ENCODE results near the gene MRPL33. TPM values are rescaled to one million over a fixed set of nuclear protein-coding genes. Genes with fewer than 3 reads are reported as not detected.

MRPL33 gene
- polyA plus RNA-seq, 6 donors from 2014 or later, result 165 to 215 (median 182) TPM

DNA sequence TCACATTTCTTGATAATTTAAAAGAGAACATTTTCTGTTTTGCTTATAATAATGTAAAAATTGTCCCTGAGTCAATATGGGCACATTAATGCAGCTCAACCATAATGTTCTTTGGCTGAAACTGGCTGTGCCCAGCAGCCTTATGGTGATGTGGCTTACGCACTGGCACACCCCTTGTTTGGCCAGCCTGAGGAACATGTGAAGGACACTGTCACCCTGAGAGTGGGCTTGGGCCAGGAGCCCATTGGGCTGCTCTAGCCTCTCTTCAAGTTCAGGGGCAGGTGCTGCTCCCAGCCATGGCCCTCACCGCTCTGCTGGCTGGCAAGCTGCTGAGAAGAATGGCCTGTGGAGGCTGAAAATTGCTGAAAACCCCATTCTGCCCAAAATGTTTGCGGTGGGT is 37.5 kb downstream of the MRPL33 start:
- no peak for ATAC-seq (ENCODE audit: low read depth in 2 of 2)

DNA sequence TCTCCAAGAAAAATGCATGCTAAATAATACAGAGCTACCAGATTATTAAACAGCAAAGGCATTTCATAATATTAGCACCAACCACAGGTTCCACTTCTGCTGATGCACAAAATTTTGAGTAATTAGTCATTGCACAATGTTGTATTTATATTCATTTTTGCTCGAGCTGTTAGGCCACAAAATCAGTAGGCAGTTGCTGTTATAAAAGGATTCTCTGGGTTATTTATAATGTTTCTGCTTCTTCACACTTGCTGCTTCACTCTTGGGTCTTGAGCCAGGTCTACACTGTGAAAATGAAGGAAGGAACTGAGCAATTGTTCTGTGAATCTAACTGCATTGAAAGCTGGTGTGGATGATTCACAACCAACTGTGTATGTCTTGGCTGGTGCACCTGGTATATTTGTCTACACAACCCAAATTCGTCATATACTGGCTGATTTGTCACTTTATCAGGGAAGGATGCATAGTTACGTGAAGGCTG is 38.3 kb downstream of the MRPL33 start:
- DNase-seq, result no peak
- ATAC-seq (ENCODE audit: low read depth in 2 of 2), result no peak
- no peak overlapping the region for H3K27ac Mint-ChIP-seq
- H3K9me3 Mint-ChIP-seq, result no peaks in the 10 kb centered on the region
- H3K36me3 Mint-ChIP-seq, result peaks cover 0 to 10% of the 10 kb centered on the region in 2 donors
- H3K4me3 Mint-ChIP-seq, result no peak overlapping the region
- no peaks in the 10 kb centered on the region for H3K27me3 Mint-ChIP-seq
- no peaks in the 10 kb centered on the region for H3K4me1 Mint-ChIP-seq

More for the DNA sequence above, 37.5 kb downstream of the MRPL33 start:
- H3K27ac Mint-ChIP-seq, result no peak overlapping the region
- DNase-seq, result no peak
- H3K27me3 Mint-ChIP-seq, result no peaks in the 10 kb centered on the region
- no peak overlapping the region for H3K4me3 Mint-ChIP-seq
- H3K36me3 Mint-ChIP-seq, result peaks cover 0 to 10% of the 10 kb centered on the region in 2 donors
- no peaks in the 10 kb centered on the region for H3K4me1 Mint-ChIP-seq
- no peaks in the 10 kb centered on the region for H3K9me3 Mint-ChIP-seq

DNA sequence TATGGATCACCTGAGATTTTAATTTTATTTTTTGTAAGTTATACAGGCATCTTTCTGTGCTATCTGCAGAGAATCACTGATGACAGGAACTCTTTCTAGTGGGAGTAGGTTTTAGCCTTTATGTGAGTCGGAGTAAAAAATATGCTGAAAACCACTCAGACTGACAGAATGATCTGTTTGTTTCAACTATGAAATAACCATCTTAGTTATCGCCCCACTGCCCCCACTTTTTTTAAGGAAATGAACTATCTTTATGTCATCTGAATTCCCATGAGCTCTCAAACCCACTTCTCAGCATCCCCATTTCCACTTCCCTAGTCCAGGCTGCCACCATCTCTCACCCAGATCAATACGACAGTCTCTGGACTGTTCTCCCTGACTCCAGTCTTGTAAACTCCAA is 38.9 kb downstream of the MRPL33 start:
- ATAC-seq (ENCODE audit: low read depth in 2 of 2) (no peak), DNase-seq (no peak)
- Mint-ChIP-seq H3K9me3 (no peaks in the 10 kb centered on the region), H3K4me1 (no peaks in the 10 kb centered on the region), H3K4me3 (no peak overlapping the region), H3K27ac (no peak overlapping the region), H3K36me3 (peaks cover 0 to 10% of the 10 kb centered on the region in 2 donors), H3K27me3 (no peaks in the 10 kb centered on the region)

DNA sequence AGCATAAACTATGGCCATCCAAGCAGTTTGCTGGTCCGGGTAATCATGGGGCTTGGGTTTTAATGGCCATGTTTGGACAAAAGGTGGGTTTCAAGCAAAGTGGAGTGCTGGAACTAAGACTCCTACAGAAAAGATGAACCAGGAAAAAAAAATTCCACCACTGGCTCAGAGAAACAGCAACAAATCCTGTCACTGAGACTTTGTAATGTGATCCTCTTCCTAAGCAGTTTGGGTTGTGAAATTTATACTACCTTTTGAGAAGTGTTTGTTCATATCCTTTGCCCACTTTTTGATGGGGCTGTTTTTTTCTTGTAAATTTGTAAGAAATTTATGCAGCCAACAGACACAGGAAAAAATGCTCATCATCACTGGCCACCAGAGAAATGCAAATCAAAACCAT is 40.2 kb downstream of the MRPL33 start:
- DNase-seq (no peak), ATAC-seq (ENCODE audit: low read depth in 2 of 2) (no peak)
- Mint-ChIP-seq H3K36me3 (peaks cover 0 to 8% of the 10 kb centered on the region in 2 donors), H3K4me3 (no peak overlapping the region), H3K9me3 (no peaks in the 10 kb centered on the region), H3K27ac (no peak overlapping the region), H3K4me1 (no peaks in the 10 kb centered on the region), H3K27me3 (no peaks in the 10 kb centered on the region)

DNA sequence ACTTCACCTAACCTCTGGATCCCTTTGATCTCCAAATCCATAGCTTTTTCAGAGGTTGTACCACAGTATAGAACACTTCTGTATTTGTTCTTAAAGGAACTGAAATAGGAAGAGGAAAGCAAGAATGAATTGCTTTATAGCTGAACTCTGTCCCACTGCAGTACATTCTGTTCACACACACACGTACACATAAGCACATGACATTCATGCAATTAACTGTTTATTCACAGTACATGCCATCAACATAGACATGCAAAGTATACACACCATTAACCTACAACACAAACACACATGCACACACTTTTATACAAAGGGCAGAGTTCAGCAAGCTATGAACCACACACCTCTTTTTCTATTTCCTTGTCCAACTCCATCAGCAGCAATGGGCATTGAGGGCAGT is 43.2 kb downstream of the MRPL33 start:
- Mint-ChIP-seq H3K4me1 (no peaks in the 10 kb centered on the region), H3K27me3 (no peaks in the 10 kb centered on the region), H3K36me3 (peaks cover 0 to 5% of the 10 kb centered on the region in 2 donors), H3K9me3 (no peaks in the 10 kb centered on the region), H3K4me3 (no peak overlapping the region), H3K27ac (peak overlapping the region in 1 of 6 donors; percentile 18)
- ATAC-seq (ENCODE audit: low read depth in 2 of 2) (no peak), DNase-seq (no peak)

DNA sequence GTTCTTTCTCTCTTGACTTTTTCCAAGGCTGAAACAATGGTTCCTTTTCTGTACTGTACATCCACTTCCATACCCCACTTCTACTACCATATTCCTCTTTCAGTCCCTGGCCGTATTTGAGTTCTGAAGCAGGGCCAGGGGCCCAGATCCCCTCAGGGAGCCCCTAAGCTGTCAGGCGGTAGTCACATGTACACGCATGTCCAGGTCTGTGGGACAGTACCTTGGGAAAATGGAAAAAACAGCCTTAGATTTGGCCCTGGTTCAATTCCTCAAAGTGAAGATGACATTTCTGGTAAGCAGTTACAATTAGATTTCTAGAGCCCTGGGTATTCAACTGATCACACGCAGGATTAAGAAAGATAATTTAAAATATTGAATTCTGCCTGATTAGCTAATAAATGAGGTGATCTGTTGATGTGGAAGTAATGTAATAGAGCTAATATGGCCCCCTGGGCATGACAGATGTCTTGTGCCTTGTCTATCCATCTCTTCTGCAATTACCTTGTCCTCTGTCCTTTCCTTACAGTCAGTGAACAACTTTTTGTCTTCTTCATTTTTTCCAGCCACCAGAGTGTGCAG is 44.4 kb downstream of the MRPL33 start:
- DNase-seq, result no peak
- no peak for ATAC-seq (ENCODE audit: low read depth in 2 of 2)
- Mint-ChIP-seq H3K9me3 (no peaks in the 10 kb centered on the region), H3K4me3 (no peak overlapping the region), H3K27ac (peak overlapping the region in 1 of 6 donors; percentile 13), H3K36me3 (peaks cover 0 to 5% of the 10 kb centered on the region in 2 donors), H3K27me3 (no peaks in the 10 kb centered on the region), H3K4me1 (no peaks in the 10 kb centered on the region)

DNA sequence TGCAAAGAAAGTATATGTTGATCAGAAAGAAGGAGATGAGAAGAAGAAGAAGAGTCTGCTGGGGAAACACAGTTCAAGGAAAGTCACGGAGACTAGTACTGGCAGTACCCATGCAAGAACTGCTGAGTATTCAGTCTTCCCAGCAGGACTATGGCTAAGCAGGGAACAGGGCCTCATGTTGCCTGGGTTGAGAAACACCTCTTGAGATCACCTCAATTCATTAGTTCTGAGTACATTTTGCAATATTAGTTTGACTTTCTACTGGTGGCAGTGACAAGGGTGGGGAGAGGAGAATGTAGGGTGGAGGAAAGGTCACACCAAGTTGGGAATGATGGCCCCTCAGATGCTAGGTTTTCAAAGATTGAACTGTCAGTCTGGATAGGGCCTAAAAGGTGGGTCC is 50.5 kb downstream of the MRPL33 start:
- peak overlapping the region in 1 of 6 donors; percentile 5 for H3K27ac Mint-ChIP-seq
- DNase-seq (no peak), ATAC-seq (ENCODE audit: low read depth in 2 of 2) (no peak)
- H3K27me3 Mint-ChIP-seq, result no peaks in the 10 kb centered on the region
- peaks cover 13 to 18% of the 10 kb centered on the region in 2 donors for H3K36me3 Mint-ChIP-seq
- H3K4me3 Mint-ChIP-seq, result no peak overlapping the region
- no peaks in the 10 kb centered on the region for H3K4me1 Mint-ChIP-seq
- peaks cover 5 to 18% (median 11%) of the 10 kb centered on the region in 7 donors for H3K9me3 Mint-ChIP-seq

DNA sequence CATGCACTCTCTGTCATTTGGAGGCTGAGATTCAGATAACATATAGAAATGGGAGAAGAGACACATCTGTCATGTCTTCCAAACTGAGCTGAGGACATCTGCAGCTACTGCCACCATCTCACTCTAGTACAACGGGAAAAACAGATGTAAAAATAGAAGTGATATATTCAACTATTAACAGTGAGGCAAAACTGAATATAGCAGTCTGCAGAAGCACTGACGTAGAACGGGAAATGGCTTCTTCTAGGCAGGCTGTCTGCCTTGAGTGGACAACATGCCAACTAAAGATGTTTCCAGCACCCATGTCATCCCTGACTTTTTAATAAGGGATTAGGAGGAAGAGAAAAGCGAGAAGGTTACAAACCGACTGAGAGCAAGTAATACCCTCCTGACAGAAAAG is 51.6 kb downstream of the MRPL33 start:
- no peak overlapping the region for H3K4me3 Mint-ChIP-seq
- no peak for ATAC-seq (ENCODE audit: low read depth in 2 of 2)

DNA sequence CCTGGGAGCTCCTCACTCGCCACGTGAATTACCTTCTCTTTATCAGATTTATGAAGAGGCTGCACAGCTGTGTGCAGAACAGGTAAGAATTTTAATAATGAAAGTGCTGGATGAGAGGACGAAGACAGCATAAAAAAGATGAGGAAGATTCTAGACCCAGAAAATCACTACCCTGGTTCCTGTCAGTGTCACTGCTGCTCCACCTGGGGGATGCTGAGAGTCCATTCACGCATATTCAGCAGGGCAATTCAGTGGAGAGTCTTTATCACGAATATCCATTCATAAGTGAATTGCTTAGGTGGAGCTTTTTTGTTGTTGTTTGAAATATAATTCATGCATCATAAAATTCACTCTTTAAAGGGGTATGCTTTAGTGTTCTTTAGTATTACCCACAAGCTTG is 52.0 kb downstream of the MRPL33 start:
- ATAC-seq (ENCODE audit: low read depth in 2 of 2), result no peak
- no peak overlapping the region for H3K27ac Mint-ChIP-seq
- H3K9me3 Mint-ChIP-seq, result peaks cover 5 to 18% (median 11%) of the 10 kb centered on the region in 7 donors
- H3K4me3 Mint-ChIP-seq, result no peak overlapping the region
- no peaks in the 10 kb centered on the region for H3K4me1 Mint-ChIP-seq
- H3K36me3 Mint-ChIP-seq, result peaks cover 13 to 18% of the 10 kb centered on the region in 2 donors
- no peaks in the 10 kb centered on the region for H3K27me3 Mint-ChIP-seq
- DNase-seq, result no peak

More for the DNA sequence above, 51.6 kb downstream of the MRPL33 start:
- Mint-ChIP-seq H3K4me1 (no peaks in the 10 kb centered on the region), H3K27ac (no peak overlapping the region), H3K27me3 (no peaks in the 10 kb centered on the region), H3K9me3 (peaks cover 5 to 18% (median 11%) of the 10 kb centered on the region in 7 donors), H3K36me3 (peaks cover 13 to 18% of the 10 kb centered on the region in 2 donors)
- no peak for DNase-seq

DNA sequence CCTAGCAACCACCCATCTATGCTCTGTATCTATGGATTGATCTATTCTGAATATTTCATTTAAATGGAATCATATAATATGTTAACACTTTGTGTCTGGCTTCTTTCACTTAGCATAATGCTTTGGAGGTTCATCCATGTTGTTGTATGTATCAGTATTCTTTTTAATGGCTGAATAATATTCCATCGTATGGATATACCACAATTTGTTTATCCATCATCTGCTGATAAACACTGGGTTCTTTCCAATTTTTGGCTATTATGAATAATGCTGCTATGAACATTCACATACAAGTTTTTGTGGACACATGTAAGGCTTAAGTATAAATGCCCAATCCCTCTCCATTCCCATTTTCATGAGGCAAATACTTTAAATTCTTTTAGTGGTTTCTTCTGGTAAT is 52.9 kb downstream of the MRPL33 start:
- no peaks in the 10 kb centered on the region for H3K27me3 Mint-ChIP-seq
- peaks cover 13 to 18% of the 10 kb centered on the region in 2 donors for H3K36me3 Mint-ChIP-seq
- ATAC-seq (ENCODE audit: low read depth in 2 of 2) (no peak), DNase-seq (no peak)
- H3K27ac Mint-ChIP-seq, result no peak overlapping the region
- H3K9me3 Mint-ChIP-seq, result peaks cover 5 to 18% (median 11%) of the 10 kb centered on the region in 7 donors
- no peaks in the 10 kb centered on the region for H3K4me1 Mint-ChIP-seq
- H3K4me3 Mint-ChIP-seq, result no peak overlapping the region

DNA sequence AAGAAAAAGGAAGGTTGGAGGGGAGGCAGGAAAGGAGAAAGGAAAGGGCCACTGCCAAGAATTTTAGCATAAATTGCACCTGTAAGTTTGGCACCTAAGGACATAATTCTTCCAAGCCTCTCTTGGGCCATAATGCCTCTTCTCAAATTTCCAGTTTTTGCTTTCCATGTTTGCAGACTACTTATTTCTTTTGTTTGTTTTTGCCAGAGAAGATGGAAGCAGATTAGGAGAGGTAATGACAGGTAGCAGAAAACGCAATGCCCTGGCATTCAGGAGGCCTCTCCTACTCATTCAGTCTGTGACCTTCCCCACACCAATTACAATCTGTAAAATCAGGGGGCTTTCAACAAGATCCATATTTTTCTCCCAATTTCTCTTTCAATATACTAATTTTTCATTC is 56.8 kb downstream of the MRPL33 start:
- ATAC-seq (ENCODE audit: low read depth in 2 of 2) (no peak), DNase-seq (no peak)
- H3K9me3 Mint-ChIP-seq, result peaks cover 5 to 18% (median 11%) of the 10 kb centered on the region in 7 donors
- H3K27ac Mint-ChIP-seq, result no peak overlapping the region
- no peaks in the 10 kb centered on the region for H3K27me3 Mint-ChIP-seq
- H3K36me3 Mint-ChIP-seq, result peaks cover 24 to 32% of the 10 kb centered on the region in 2 donors
- no peak overlapping the region for H3K4me3 Mint-ChIP-seq
- no peaks in the 10 kb centered on the region for H3K4me1 Mint-ChIP-seq

Other genes with a start within 250 kb of the MRPL33 start
- 10 to 100 TPM; 28.0 to 42.1 (median 36.0) TPM for gene ZNF512, start 188.7 kb upstream of the MRPL33 start, polyA plus RNA-seq (ENCODE audit: low read depth in 6 of 6)
- 1 to 10 TPM; 1.3 to 2.6 (median 1.8) TPM for gene CCDC121, start 142.7 kb upstream of the MRPL33 start, polyA plus RNA-seq (ENCODE audit: low read depth in 6 of 6)
- 10 to 100 TPM; 50.3 to 89.4 (median 62.2) TPM for gene GPN1, start 142.7 kb upstream of the MRPL33 start, polyA plus RNA-seq (ENCODE audit: low read depth in 6 of 6)
- gene SUPT7L, start 108.1 kb upstream of the MRPL33 start, polyA plus RNA-seq (ENCODE audit: low read depth in 6 of 6), result 10 to 100 TPM; 12.9 to 18.2 (median 15.2) TPM
- gene SLC4A1AP, start 107.8 kb upstream of the MRPL33 start, polyA plus RNA-seq (ENCODE audit: low read depth in 6 of 6), result 10 to 100 TPM; 14.0 to 25.9 (median 24.1) TPM
- gene RBKS, start 118.7 kb downstream of the MRPL33 start, polyA plus RNA-seq (ENCODE audit: low read depth in 6 of 6), result 1 to 10 TPM; 2.2 to 5.3 (median 3.5) TPM
- gene BABAM2, start 119.0 kb downstream of the MRPL33 start, polyA plus RNA-seq (ENCODE audit: low read depth in 6 of 6), result 10 to 100 TPM; 50.3 to 58.3 (median 55.6) TPM